CD4-positive, alpha-beta T cell (primary cell): ENCODE results near the gene EPC2. TPM values are rescaled to one million over a fixed set of nuclear protein-coding genes. Genes with fewer than 3 reads are reported as not detected.

ENCODE experiments used
- ATAC-seq: fragments of 200-7000 bp; cut with Tn5 transposase; one replicate; pipeline ENCODE4 v1.10.0; 2022; ENCODE audit warnings: mild to moderate bottlenecking; ENCODE audit not compliant: poor library complexity
- CTCF ChIA-PET: fragments of 350-600 bp; sonication (Branson Sonifier 250); formaldehyde crosslinking; loops from one replicate; lab custom pipeline; 2021; ENCODE audit warnings: antibody characterized with exemption, inconsistent platforms; lab: Charles Lee
- POLR2A ChIA-PET: fragments of 350-600 bp; sonication (Branson Sonifier 250); formaldehyde crosslinking; loops from one replicate; lab custom pipeline; 2021; ENCODE audit warnings: antibody characterized with exemption, inconsistent platforms; lab: Charles Lee
- DNase-seq, 14 experiments: peaks; one replicate each; pipeline ENCODE4 v3.0.0-alpha.2; 2013 to 2020; ENCODE audit warnings: mixed read lengths in 2 of 14
- H3K27ac ChIP-seq, 2 donors: one replicate each; pipeline versions ENCODE4 v1.5.1 to v1.7.0; 2013; ENCODE audit warnings: low read length in 2 of 2, low read depth in 1 of 2, mild to moderate bottlenecking in 1 of 2
- H3K27me3 ChIP-seq, 2 experiments: 1 replicate in 1 of 2; 2 replicates in 1 of 2; pipeline versions ENCODE4 v1.6.1 to v1.7.0; 2013; ENCODE audit warnings: low read length in 2 of 2, control low read depth in 1 of 2, mild to moderate bottlenecking in 1 of 2, moderate library complexity in 1 of 2; ENCODE audit not compliant: insufficient read depth in 2 of 2, control insufficient read depth in 1 of 2
- H3K36me3 ChIP-seq: one replicate; pipeline ENCODE4 v1.6.1; 2013; ENCODE audit warnings: low read length, control low read depth; ENCODE audit not compliant: insufficient read depth
- H3K4me1 ChIP-seq: one replicate; pipeline ENCODE4 v1.6.1; 2013; ENCODE audit warnings: low read length, control low read depth; ENCODE audit not compliant: insufficient read depth
- H3K4me3 ChIP-seq: one replicate; pipeline ENCODE4 v1.5.1; 2013; ENCODE audit warnings: mild to moderate bottlenecking, low read length, moderate library complexity
- H3K9me3 ChIP-seq, 2 experiments: 1 replicate in 1 of 2; 2 replicates in 1 of 2; pipeline versions ENCODE4 v1.6.1 to v1.7.0; 2013; ENCODE audit warnings: low read length in 2 of 2, mild to moderate bottlenecking in 2 of 2, control low read depth in 1 of 2, moderate library complexity in 1 of 2; ENCODE audit not compliant: control insufficient read depth in 1 of 2, insufficient read depth in 1 of 2
- H3K27ac Mint-ChIP-seq: one replicate; pipeline ENCODE4 v1.8.0; 2020; ENCODE audit warnings: mixed read lengths
- H3K27me3 Mint-ChIP-seq: one replicate; pipeline ENCODE4 v1.8.0; 2021; ENCODE audit warnings: mixed read lengths
- H3K36me3 Mint-ChIP-seq: one replicate; pipeline ENCODE4 v1.8.0; 2021; ENCODE audit warnings: low read depth, mixed read lengths
- H3K4me1 Mint-ChIP-seq: one replicate; pipeline ENCODE4 v1.8.0; 2021; ENCODE audit warnings: low read depth, mixed read lengths
- H3K4me3 Mint-ChIP-seq: one replicate; pipeline ENCODE4 v1.8.0; 2020; ENCODE audit warnings: mild to moderate bottlenecking, mixed read lengths
- H3K9me3 Mint-ChIP-seq: one replicate; pipeline ENCODE4 v1.8.0; 2020; ENCODE audit warnings: mixed read lengths
- intact Hi-C, 2 experiments: fragments of 100-400 bp; cut with DNase I in 1 of 2; cut with micrococcal nuclease in 1 of 2; formaldehyde crosslinking; loops; one replicate each; pipeline versions ENCODE4 v1.15.1 to v1.9.0; 2023 to 2025; cut with DNase I, micrococcal nuclease
- total RNA-seq, 174 experiments: library from RNA in 2 of 174; stranded (reverse) in 2 of 174; gene quantifications; one replicate each; pipeline ENCODE4 v1.2.3 and lab custom pipeline; 2021 to 2026
- TF ChIP-seq, protein P1 (sequence below): fragments of 200-600 bp; IDR thresholded peaks from one replicate; pipeline ENCODE4 v1.8.0; 2022; ENCODE audit warnings: antibody characterized with exemption, mild to moderate bottlenecking

The EPC2 gene
- total RNA-seq, 2 experiments from 2014 or later = 79.6 to 85.5 TPM

DNA sequence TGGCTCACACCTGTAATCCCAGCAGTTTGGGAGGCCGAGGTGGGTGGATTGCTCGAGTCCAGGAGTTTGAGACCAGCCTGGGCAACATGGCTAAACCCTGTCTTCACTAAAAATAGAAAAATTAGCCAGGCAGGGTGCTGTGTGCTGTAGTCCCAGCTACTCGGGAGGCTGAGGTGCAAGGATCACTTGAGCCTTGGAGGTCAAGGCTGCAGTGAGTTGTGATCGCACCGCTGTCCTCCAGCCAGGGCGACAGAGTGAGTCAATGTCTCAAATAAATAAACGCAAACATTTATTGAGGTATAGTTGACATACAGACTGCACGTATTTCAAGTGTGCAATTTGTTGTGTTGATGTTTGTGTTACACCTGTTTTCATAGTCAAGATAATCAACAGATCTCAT lies 19.7 kb downstream of the EPC2 start:
- DNase-seq (no peak), ATAC-seq (no peak)
- Mint-ChIP-seq H3K36me3 (peaks cover 18% of the 10 kb centered on the region), H3K4me1 (peaks cover 86% of the 10 kb centered on the region), H3K27ac (peak overlapping the region; percentile 37), H3K9me3 (peaks cover 3% of the 10 kb centered on the region), H3K27me3 (no peaks in the 10 kb centered on the region), H3K4me3 (no peak overlapping the region)
- CTCF ChIA-PET = interaction anchor here (0.6 kb wide), 1 partner anchor 398 kb away, joined by 3 read pairs; no protein-coding TSS in a partner anchor
- Histone ChIP-seq H3K9me3 (no peaks in the 10 kb centered on the region), H3K4me3 (no peak overlapping the region), H3K27me3 (no peaks in the 10 kb centered on the region), H3K4me1 (peaks cover 14% of the 10 kb centered on the region), H3K36me3 (no peaks in the 10 kb centered on the region), H3K27ac (no peak overlapping the region)
- intact Hi-C loops = loop anchor here in 1 of 2 experiments (2.0 kb wide), 1 partner anchor 13 kb away; no protein-coding TSS in a partner anchor
- POLR2A ChIA-PET = interaction anchor here (1.6 to 2.1 kb wide), 3 partner anchors 18 to 26 kb away, joined by 3 to 11 read pairs (median 9); no protein-coding TSS in a partner anchor
- TF ChIP-seq, protein P1, sequence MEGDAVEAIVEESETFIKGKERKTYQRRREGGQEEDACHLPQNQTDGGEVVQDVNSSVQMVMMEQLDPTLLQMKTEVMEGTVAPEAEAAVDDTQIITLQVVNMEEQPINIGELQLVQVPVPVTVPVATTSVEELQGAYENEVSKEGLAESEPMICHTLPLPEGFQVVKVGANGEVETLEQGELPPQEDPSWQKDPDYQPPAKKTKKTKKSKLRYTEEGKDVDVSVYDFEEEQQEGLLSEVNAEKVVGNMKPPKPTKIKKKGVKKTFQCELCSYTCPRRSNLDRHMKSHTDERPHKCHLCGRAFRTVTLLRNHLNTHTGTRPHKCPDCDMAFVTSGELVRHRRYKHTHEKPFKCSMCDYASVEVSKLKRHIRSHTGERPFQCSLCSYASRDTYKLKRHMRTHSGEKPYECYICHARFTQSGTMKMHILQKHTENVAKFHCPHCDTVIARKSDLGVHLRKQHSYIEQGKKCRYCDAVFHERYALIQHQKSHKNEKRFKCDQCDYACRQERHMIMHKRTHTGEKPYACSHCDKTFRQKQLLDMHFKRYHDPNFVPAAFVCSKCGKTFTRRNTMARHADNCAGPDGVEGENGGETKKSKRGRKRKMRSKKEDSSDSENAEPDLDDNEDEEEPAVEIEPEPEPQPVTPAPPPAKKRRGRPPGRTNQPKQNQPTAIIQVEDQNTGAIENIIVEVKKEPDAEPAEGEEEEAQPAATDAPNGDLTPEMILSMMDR = no peak

DNA sequence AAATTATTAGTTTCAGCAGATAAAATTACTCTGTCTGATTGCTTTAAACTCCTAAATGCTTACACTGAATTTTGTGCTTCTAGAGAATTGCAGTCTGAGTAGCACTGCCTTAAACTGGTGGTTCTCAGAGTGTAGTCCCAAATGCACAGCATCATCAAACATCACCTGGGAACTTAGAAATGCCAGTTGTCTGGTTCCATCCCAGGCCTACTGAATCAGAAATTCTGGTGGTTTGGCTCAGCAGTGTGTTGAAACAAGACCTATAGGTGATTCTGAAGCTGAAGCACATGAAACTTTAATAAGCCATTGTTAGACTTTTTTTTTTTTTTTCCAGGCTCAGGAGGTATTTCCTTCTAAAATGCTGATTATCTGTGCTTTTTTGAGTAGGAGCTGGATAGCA lies 22.0 kb downstream of the EPC2 start:
- peak; percentile 14 for ATAC-seq
- H3K27me3 Mint-ChIP-seq = no peaks in the 10 kb centered on the region
- no peak overlapping the region for H3K27ac ChIP-seq
- peaks cover 13% of the 10 kb centered on the region for H3K36me3 Mint-ChIP-seq
- TF ChIP-seq, protein P1 = no peak
- H3K9me3 Mint-ChIP-seq = no peaks in the 10 kb centered on the region
- H3K36me3 ChIP-seq = no peaks in the 10 kb centered on the region
- intact Hi-C loops = loop anchor here in 1 of 2 experiments (5.0 kb wide), 1 partner anchor 36 kb away; no protein-coding TSS in a partner anchor
- CTCF ChIA-PET = no interaction called here
- peak overlapping the region; percentile 75 for H3K4me3 Mint-ChIP-seq
- peaks cover 83% of the 10 kb centered on the region for H3K4me1 Mint-ChIP-seq
- H3K9me3 ChIP-seq = no peaks in the 10 kb centered on the region
- POLR2A ChIA-PET = interaction anchor here (2.1 kb wide), 1 partner anchor 21 kb away, joined by 11 read pairs; no protein-coding TSS in a partner anchor
- no peak overlapping the region for H3K4me3 ChIP-seq
- DNase-seq = no peak
- peaks cover 23% of the 10 kb centered on the region for H3K4me1 ChIP-seq
- H3K27ac Mint-ChIP-seq = peak overlapping the region; percentile 43
- H3K27me3 ChIP-seq = no peaks in the 10 kb centered on the region

DNA sequence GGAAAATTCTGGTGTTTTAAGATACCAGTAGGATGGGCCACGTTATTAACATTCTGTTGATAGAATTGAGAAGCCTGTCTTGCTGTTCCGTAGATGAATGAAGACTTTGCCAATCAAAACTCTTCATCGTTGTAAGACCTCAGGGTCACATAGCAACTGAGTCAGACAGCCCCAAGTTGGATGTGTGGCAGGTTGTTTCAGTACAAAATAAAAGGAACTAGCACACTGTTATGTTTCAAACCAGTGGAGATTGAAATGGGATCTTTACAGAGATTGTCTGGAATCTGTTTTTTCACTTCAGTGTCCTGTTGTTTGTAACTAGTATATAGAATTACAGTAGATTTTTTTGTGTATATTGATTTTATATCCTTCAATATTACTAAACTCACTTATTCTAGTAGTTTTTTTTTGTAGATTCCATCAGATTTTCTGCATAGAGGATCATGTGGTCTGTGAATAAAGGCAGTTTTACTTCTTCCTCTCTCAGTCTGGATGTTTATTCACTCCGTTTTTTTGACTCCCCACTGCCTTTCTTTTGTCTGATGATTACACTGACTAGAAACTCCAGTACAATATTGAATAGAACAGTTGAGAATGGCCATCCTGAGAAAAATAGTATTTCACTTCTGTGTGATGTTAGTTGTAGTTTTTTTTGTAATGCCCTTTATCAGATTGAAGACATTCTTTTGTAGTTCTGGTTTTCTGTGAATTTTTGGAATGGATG lies 22.7 kb downstream of the EPC2 start:
- CTCF ChIA-PET = no interaction called here
- H3K27ac Mint-ChIP-seq = peak overlapping the region; percentile 43
- DNase-seq (no peak), ATAC-seq (no peak)
- POLR2A ChIA-PET = interaction anchor here (1.2 kb wide), 1 partner anchor 22 kb away, joined by 3 read pairs; no protein-coding TSS in a partner anchor
- H3K4me1 Mint-ChIP-seq = peaks cover 83% of the 10 kb centered on the region
- Histone ChIP-seq H3K4me3 (no peak overlapping the region), H3K27me3 (no peaks in the 10 kb centered on the region), H3K4me1 (peaks cover 23% of the 10 kb centered on the region), H3K36me3 (no peaks in the 10 kb centered on the region), H3K9me3 (no peaks in the 10 kb centered on the region), H3K27ac (no peak overlapping the region)
- intact Hi-C loops = loop anchor here in 1 of 2 experiments (5.0 kb wide), 1 partner anchor 35 kb away; no protein-coding TSS in a partner anchor
- no peaks in the 10 kb centered on the region for H3K27me3 Mint-ChIP-seq
- TF ChIP-seq, protein P1 = no peak
- peak overlapping the region; percentile 75 for H3K4me3 Mint-ChIP-seq
- peaks cover 6% of the 10 kb centered on the region for H3K36me3 Mint-ChIP-seq
- no peaks in the 10 kb centered on the region for H3K9me3 Mint-ChIP-seq
